ENCODE data around the gene PER3.

PER3 gene

GRCh38 chr1:7853684-7854026 is 69.6 kb downstream of the PER3 start:
- peaks cover 8% of the 10 kb centered on the region for H3K27me3 Mint-ChIP-seq (ENCODE audit: low read depth, poor library complexity)
- H3K4me3 Mint-ChIP-seq = no peak overlapping the region

GRCh38 chr1:7856345-7856744 is 72.3 kb downstream of the PER3 start:
- Mint-ChIP-seq H3K36me3 (ENCODE audit: low read depth) (no peaks in the 10 kb centered on the region), H3K27me3 (ENCODE audit: low read depth, poor library complexity) (peaks cover 4% of the 10 kb centered on the region)
- TF ChIP-seq CTCF (IDR thresholded peaks at IDR 0.05) = no peak

More at GRCh38 chr1:7853684-7854026, 69.6 kb downstream of the PER3 start:
- Mint-ChIP-seq H3K36me3 (ENCODE audit: low read depth) (no peaks in the 10 kb centered on the region), H3K27ac (no peak overlapping the region), H3K9me3 (no peaks in the 10 kb centered on the region), H3K4me1 (peaks cover 17% of the 10 kb centered on the region)
- no peak for TF ChIP-seq CTCF (IDR thresholded peaks at IDR 0.05)
- no peak for DNase-seq

GRCh38 chr1:7857000-7857399 is 72.9 kb downstream of the PER3 start:
- H3K36me3 Mint-ChIP-seq (ENCODE audit: low read depth) = no peaks in the 10 kb centered on the region
- peaks cover 2% of the 10 kb centered on the region for H3K27me3 Mint-ChIP-seq (ENCODE audit: low read depth, poor library complexity)
- TF ChIP-seq CTCF (IDR thresholded peaks at IDR 0.05) = no peak
- no peaks in the 10 kb centered on the region for H3K9me3 Mint-ChIP-seq
- no peak for DNase-seq
- peaks cover 17% of the 10 kb centered on the region for H3K4me1 Mint-ChIP-seq
- no peak overlapping the region for H3K27ac Mint-ChIP-seq
- no peak overlapping the region for H3K4me3 Mint-ChIP-seq

More at GRCh38 chr1:7856345-7856744, 72.3 kb downstream of the PER3 start:
- H3K27ac Mint-ChIP-seq = peak overlapping the region; percentile 47
- DNase-seq = peak; percentile 34
- no peaks in the 10 kb centered on the region for H3K9me3 Mint-ChIP-seq
- peak overlapping the region; percentile 10 for H3K4me3 Mint-ChIP-seq
- peaks cover 17% of the 10 kb centered on the region for H3K4me1 Mint-ChIP-seq

GRCh38 chr1:7857985-7858384 is 73.9 kb downstream of the PER3 start:
- Mint-ChIP-seq H3K27ac (no peak overlapping the region), H3K4me3 (no peak overlapping the region), H3K4me1 (peaks cover 17% of the 10 kb centered on the region), H3K9me3 (no peaks in the 10 kb centered on the region), H3K27me3 (ENCODE audit: low read depth, poor library complexity) (peaks cover 2% of the 10 kb centered on the region), H3K36me3 (ENCODE audit: low read depth) (no peaks in the 10 kb centered on the region)
- TF ChIP-seq CTCF (IDR thresholded peaks at IDR 0.05) = no peak
- DNase-seq = no peak

GRCh38 chr1:7859406-7859805 is 75.3 kb downstream of the PER3 start:
- DNase-seq = no peak
- Mint-ChIP-seq H3K36me3 (ENCODE audit: low read depth) (no peaks in the 10 kb centered on the region), H3K27me3 (ENCODE audit: low read depth, poor library complexity) (peaks cover under 1% of the 10 kb centered on the region), H3K4me1 (peaks cover 17% of the 10 kb centered on the region), H3K4me3 (no peak overlapping the region), H3K9me3 (no peaks in the 10 kb centered on the region), H3K27ac (no peak overlapping the region)
- no peak for TF ChIP-seq CTCF (IDR thresholded peaks at IDR 0.05)

- no peak overlapping the region for H3K4me3 Mint-ChIP-seq
- H3K9me3 Mint-ChIP-seq = no peaks in the 10 kb centered on the region
- H3K27me3 Mint-ChIP-seq (ENCODE audit: low read depth, poor library complexity) = no peaks in the 10 kb centered on the region
- H3K4me1 Mint-ChIP-seq = peaks cover 17% of the 10 kb centered on the region
- DNase-seq = no peak
- no peak for TF ChIP-seq CTCF (IDR thresholded peaks at IDR 0.05)
- no peaks in the 10 kb centered on the region for H3K36me3 Mint-ChIP-seq (ENCODE audit: low read depth)
- H3K27ac Mint-ChIP-seq = no peak overlapping the region
Measured at GRCh38 chr1:7860130-7860529, 76.0 kb downstream of the PER3 start.

All from nephron progenitor cell (in vitro differentiated cells).